ENCODE data around the gene CTNNA3. TPM values are rescaled to one million over a fixed set of nuclear protein-coding genes. Genes with fewer than 3 reads are reported as not detected.

The CTNNA3 gene
- polyA plus RNA-seq, 1 experiment = not detected

- TF ChIP-seq, protein P1, sequence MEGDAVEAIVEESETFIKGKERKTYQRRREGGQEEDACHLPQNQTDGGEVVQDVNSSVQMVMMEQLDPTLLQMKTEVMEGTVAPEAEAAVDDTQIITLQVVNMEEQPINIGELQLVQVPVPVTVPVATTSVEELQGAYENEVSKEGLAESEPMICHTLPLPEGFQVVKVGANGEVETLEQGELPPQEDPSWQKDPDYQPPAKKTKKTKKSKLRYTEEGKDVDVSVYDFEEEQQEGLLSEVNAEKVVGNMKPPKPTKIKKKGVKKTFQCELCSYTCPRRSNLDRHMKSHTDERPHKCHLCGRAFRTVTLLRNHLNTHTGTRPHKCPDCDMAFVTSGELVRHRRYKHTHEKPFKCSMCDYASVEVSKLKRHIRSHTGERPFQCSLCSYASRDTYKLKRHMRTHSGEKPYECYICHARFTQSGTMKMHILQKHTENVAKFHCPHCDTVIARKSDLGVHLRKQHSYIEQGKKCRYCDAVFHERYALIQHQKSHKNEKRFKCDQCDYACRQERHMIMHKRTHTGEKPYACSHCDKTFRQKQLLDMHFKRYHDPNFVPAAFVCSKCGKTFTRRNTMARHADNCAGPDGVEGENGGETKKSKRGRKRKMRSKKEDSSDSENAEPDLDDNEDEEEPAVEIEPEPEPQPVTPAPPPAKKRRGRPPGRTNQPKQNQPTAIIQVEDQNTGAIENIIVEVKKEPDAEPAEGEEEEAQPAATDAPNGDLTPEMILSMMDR (IDR thresholded peaks at IDR 0.05; ENCODE audit: insufficient read depth, low read depth, low read length) = no peak
- ChIA-PET POLR2A (no interaction called here), CTCF (interaction anchor here (1.0 kb wide), 1 partner anchor 60 kb away, joined by 3 read pairs; no protein-coding TSS in a partner anchor)
- Histone ChIP-seq H3K36me3 (ENCODE audit: control insufficient read depth, insufficient read depth, low read length) (no peaks in the 10 kb centered on the region), H3K4me3 (ENCODE audit: low read depth, low read length) (no peak overlapping the region), H3K27me3 (ENCODE audit: control insufficient read depth, insufficient read depth, low read length) (no peaks in the 10 kb centered on the region)
- no peak for DNase-seq (ENCODE audit: low read depth)
Observed at GRCh38 chr10:66805612-66806011, 890.4 kb downstream of the CTNNA3 start.

DNA sequence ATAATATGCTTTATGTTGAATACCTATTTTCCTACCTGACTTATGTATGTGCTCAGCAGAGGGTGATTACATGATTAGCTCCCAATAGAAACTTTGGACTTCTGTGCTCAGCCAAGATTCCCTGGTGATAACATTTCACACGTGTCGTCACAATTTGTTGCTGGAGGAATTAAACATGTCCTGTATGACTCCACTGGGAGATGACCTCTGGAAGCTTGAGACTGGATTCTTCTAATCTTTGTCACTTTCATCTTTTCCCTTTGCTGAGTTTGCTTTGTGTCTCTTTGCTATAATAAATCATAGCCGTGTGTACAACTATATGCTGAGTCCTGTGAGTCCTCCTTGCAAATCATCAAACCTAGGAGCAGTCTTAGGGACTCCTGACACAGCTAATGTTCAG, 891.0 kb downstream of the CTNNA3 start:
- no peak for DNase-seq (ENCODE audit: low read depth)
- H3K27me3 ChIP-seq (ENCODE audit: control insufficient read depth, insufficient read depth, low read length) = no peaks in the 10 kb centered on the region
- ChIA-PET POLR2A (no interaction called here), CTCF (interaction anchor here (1.0 kb wide), 1 partner anchor 60 kb away, joined by 3 read pairs; no protein-coding TSS in a partner anchor)
- no peaks in the 10 kb centered on the region for H3K36me3 ChIP-seq (ENCODE audit: control insufficient read depth, insufficient read depth, low read length)
- H3K4me3 ChIP-seq (ENCODE audit: low read depth, low read length) = no peak overlapping the region
- TF ChIP-seq, protein P1 (IDR thresholded peaks at IDR 0.05; ENCODE audit: insufficient read depth, low read depth, low read length) = no peak

DNA sequence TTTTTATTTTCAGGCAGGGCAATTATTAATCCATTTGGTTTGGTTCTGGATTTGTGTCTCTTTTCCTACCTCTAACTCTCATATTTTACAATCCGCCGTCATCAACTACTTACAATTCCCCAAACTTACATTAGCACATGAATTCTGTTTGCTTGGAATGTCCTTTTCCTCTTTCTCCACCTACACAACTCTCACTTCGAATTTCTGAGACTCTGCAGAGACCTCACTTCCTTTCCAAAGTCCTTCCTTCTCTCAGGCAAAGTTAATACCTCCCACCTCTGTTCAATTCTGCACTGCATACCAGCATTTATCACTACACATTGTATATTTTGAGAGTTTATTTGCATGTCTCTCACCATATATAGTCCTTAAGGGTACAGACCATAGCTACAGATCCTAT, 892.8 kb downstream of the CTNNA3 start:
- ChIA-PET POLR2A (no interaction called here), CTCF (no interaction called here)
- DNase-seq (ENCODE audit: low read depth) = no peak
- TF ChIP-seq, protein P1 (IDR thresholded peaks at IDR 0.05; ENCODE audit: insufficient read depth, low read depth, low read length) = no peak
- H3K36me3 ChIP-seq (ENCODE audit: control insufficient read depth, insufficient read depth, low read length) = no peaks in the 10 kb centered on the region
- H3K27me3 ChIP-seq (ENCODE audit: control insufficient read depth, insufficient read depth, low read length) = no peaks in the 10 kb centered on the region
- no peak overlapping the region for H3K4me3 ChIP-seq (ENCODE audit: low read depth, low read length)

DNA sequence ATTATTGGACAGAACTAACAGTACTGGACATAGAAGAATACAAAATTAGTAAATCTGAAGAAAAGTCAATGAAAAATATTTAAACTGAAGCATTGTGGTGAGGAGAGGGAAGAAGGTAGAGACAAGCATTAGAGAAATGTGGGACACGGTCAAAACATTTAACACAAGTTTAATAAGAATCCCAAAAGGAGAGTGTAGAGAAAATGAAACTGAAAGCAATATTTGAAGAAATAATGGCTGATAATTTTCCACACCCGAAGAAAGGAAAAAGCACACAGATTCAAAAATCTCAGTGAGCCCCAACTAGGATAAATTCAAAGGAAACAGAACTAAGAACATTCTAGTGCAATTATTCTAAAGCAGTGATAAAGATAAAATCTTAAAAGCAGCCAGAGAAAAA, 896.5 kb downstream of the CTNNA3 start:
- no peak overlapping the region for H3K4me3 ChIP-seq (ENCODE audit: low read depth, low read length)
- ChIA-PET CTCF (no interaction called here), POLR2A (no interaction called here)
- no peaks in the 10 kb centered on the region for H3K27me3 ChIP-seq (ENCODE audit: control insufficient read depth, insufficient read depth, low read length)
- H3K36me3 ChIP-seq (ENCODE audit: control insufficient read depth, insufficient read depth, low read length) = no peaks in the 10 kb centered on the region
- TF ChIP-seq, protein P1 (IDR thresholded peaks at IDR 0.05; ENCODE audit: insufficient read depth, low read depth, low read length) = no peak
- no peak for DNase-seq (ENCODE audit: low read depth)

- CTCF ChIA-PET = no interaction called here
- H3K27me3 ChIP-seq (ENCODE audit: control insufficient read depth, insufficient read depth, low read length) = no peaks in the 10 kb centered on the region
- no peaks in the 10 kb centered on the region for H3K36me3 ChIP-seq (ENCODE audit: control insufficient read depth, insufficient read depth, low read length)
- no peak for DNase-seq (ENCODE audit: low read depth)
- no peak overlapping the region for H3K4me3 ChIP-seq (ENCODE audit: low read depth, low read length)
- POLR2A ChIA-PET = no interaction called here
- TF ChIP-seq, protein P1 (IDR thresholded peaks at IDR 0.05; ENCODE audit: insufficient read depth, low read depth, low read length) = no peak
Observed at GRCh38 chr10:66795866-66796265, 900.1 kb downstream of the CTNNA3 start.

All from BJ (cell line).